GM15510 (cell line): Measurements from ENCODE around the gene CCND1.

Source experiments
- POLR2A ChIP-seq: IDR thresholded peaks from 3 replicates; pipeline ENCODE4 v1.6.1; 2011; ENCODE audit warnings: borderline replicate concordance; ENCODE audit not compliant: insufficient read length; ENCODE audit errors: extremely low read depth

The CCND1 gene

GRCh38 chr11:69674886-69675714, 34.1 kb downstream of the CCND1 start, which contains the start of gene LTO1:
LTO1 (minus strand) TSS chr11:69675353; CDS start chr11:69675239, 114 bp downstream.
- peak; percentile 88 for TF ChIP-seq POLR2A

GRCh38 chr11:69677749-69678148, 36.8 kb downstream of the CCND1 start:
- no peak for TF ChIP-seq POLR2A

GRCh38 chr11:69680688-69681087, 39.7 kb downstream of the CCND1 start:
- TF ChIP-seq POLR2A, result no peak

GRCh38 chr11:69682221-69682620, 41.3 kb downstream of the CCND1 start:
- TF ChIP-seq POLR2A, result no peak

GRCh38 chr11:69682681-69683326, 41.8 kb downstream of the CCND1 start:
- TF ChIP-seq POLR2A, result no peak

GRCh38 chr11:69683764-69684333, 42.9 kb downstream of the CCND1 start:
- TF ChIP-seq POLR2A, result no peak

GRCh38 chr11:69684651-69685050, 43.7 kb downstream of the CCND1 start:
- no peak for TF ChIP-seq POLR2A

- no peak for TF ChIP-seq POLR2A
Observed at GRCh38 chr11:69685348-69685747, 44.4 kb downstream of the CCND1 start.

GRCh38 chr11:69686452-69686851, 45.5 kb downstream of the CCND1 start:
- TF ChIP-seq POLR2A, result no peak

GRCh38 chr11:69686856-69687255, 45.9 kb downstream of the CCND1 start:
- TF ChIP-seq POLR2A, result no peak

- no peak for TF ChIP-seq POLR2A
Observed at GRCh38 chr11:69689484-69690319, 48.7 kb downstream of the CCND1 start.

- no peak for TF ChIP-seq POLR2A
Observed at GRCh38 chr11:69691463-69691862, 50.5 kb downstream of the CCND1 start.

GRCh38 chr11:69692422-69692821, 51.5 kb downstream of the CCND1 start:
- no peak for TF ChIP-seq POLR2A

- TF ChIP-seq POLR2A, result no peak
Observed at GRCh38 chr11:69694781-69695180, 53.8 kb downstream of the CCND1 start.

- no peak for TF ChIP-seq POLR2A
Observed at GRCh38 chr11:69695581-69695980, 54.6 kb downstream of the CCND1 start.
